ENCODE measurements around the gene ARHGEF26. TPM values are rescaled to one million over a fixed set of nuclear protein-coding genes. Genes with fewer than 3 reads are reported as not detected.

Gene ARHGEF26
- total and polyA plus RNA-seq, 7 donors = 2.3 to 125 (median 48.4) TPM

DNA sequence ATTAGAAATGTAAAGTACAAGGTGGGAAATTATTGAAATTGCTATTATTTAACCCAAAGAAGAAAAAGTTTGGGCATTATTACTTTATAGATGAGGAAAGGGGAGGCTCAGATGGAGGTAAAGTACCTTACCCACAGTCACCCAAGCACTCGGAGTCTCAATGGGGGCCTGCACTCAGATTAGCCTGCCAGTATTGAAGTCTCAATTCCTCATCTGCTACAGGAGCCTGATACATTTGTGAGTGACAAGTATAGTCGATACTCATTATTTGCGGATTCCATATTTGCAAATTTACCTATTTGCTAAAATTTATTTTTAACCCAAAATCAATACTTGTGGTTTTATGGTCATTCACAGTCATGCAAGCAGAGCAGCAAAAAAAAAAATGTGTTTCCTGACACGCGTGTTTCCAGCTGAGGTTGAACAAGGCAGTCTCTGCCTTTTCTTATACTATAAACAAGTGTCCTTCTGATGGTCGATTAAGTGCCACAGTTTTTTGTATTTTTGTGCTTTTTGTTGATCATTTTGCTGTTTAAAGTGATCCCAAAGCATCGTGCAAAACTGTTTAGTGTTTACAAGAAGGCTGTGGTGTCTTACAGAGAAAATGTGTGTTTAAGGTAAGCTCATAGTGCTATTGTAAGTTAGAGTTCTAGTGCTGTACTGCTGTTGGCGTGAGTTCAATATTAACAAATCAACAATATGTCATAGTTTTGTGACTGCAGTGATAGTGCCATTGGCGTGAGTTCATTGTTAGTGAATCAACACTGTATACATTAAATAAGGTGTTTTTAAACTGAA lies 48.0 kb downstream of the ARHGEF26 start:
- TF ChIP-seq CTCF (IDR thresholded peaks at IDR 0.05) (no peak), POLR2A (IDR thresholded peaks at IDR 0.05) (no peak), EP300 (IDR thresholded peaks at IDR 0.05) (no peak), POLR2AphosphoS5 (IDR thresholded peaks at IDR 0.05) (no peak)
- H3K27ac ChIP-seq = peak overlapping the region in 2 of 4 donors; percentile 25 to 87
- WGBS, 2 donors = 59 to 80% methylated on average over 9 of the region's 9 CpGs
- no peaks in the 10 kb centered on the region for H3K36me3 ChIP-seq
- H3K27me3 ChIP-seq = no peaks in the 10 kb centered on the region
- no peak for DNase-seq
- H3K9me3 ChIP-seq = no peaks in the 10 kb centered on the region
- peaks cover 0 to 94% (median 34%) of the 10 kb centered on the region in 4 donors for H3K4me1 ChIP-seq
- H3K4me3 ChIP-seq = no peak overlapping the region
- intact Hi-C loops (cut with DNase I) = no loop called here

DNA sequence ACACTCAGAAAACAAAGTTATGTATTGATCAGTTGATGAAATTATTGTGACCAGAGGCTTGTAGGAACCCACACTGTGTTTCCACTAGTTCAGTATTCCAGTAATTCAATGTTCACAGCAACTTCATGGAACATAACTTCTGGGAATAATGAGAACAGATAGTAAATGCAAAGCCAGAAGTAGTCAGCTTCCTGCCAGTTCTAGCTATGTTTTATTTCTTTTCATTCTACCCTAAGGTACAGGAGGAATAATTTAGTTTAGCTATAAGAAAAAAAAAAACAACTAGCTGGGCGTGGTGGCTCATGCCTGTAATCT lies 48.6 kb downstream of the ARHGEF26 start:
- Histone ChIP-seq H3K36me3 (no peaks in the 10 kb centered on the region), H3K27ac (peak overlapping the region in 2 of 4 donors; percentile 25 to 87), H3K27me3 (no peaks in the 10 kb centered on the region), H3K9me3 (no peaks in the 10 kb centered on the region), H3K4me3 (no peak overlapping the region), H3K4me1 (peaks cover 0 to 94% (median 35%) of the 10 kb centered on the region in 4 donors)
- DNase-seq = no peak
- intact Hi-C loops (cut with DNase I) = no loop called here
- TF ChIP-seq POLR2AphosphoS5 (IDR thresholded peaks at IDR 0.05) (no peak), EP300 (IDR thresholded peaks at IDR 0.05) (no peak), CTCF (IDR thresholded peaks at IDR 0.05) (no peak), POLR2A (IDR thresholded peaks at IDR 0.05) (no peak)
- WGBS, 2 donors = 79 to 80% methylated on average over 1 of the region's 1 CpG

- Histone ChIP-seq H3K36me3 (no peaks in the 10 kb centered on the region), H3K9me3 (no peaks in the 10 kb centered on the region), H3K27ac (peak overlapping the region in 2 of 4 donors; percentile 25 to 87), H3K4me1 (peaks cover 0 to 94% (median 33%) of the 10 kb centered on the region in 4 donors), H3K27me3 (no peaks in the 10 kb centered on the region), H3K4me3 (no peak overlapping the region)
- DNase-seq = no peak
- intact Hi-C loops (cut with DNase I) = no loop called here
- WGBS, 2 donors = 88 to 92% methylated on average over 1 of the region's 1 CpG
- TF ChIP-seq CTCF (IDR thresholded peaks at IDR 0.05) (no peak), EP300 (IDR thresholded peaks at IDR 0.05) (no peak), POLR2AphosphoS5 (IDR thresholded peaks at IDR 0.05) (no peak), POLR2A (IDR thresholded peaks at IDR 0.05) (no peak)
These were observed 49.1 kb downstream of the ARHGEF26 start for GRCh38 chr3:154170300-154170699.

DNA sequence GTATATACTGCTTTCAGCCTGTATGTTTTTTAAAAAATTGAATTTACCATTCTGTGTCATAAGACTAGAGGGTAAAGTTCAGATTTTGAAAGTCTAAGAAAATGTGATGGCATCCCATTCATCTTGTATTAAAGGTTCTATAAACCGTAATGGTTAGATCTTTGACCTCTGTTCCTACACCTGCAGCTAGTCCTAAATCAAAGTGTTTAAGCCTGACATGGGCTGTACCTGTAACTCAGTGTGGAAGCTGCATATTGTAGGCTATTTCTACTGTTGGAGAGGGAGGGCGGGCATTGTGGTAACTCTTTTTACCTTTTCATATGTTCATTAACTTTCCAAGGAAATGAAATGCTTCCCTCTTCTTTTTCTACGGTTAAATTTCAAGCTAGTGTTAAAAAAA lies 53.9 kb downstream of the ARHGEF26 start:
- Histone ChIP-seq H3K27me3 (no peaks in the 10 kb centered on the region), H3K27ac (peak overlapping the region in 2 of 4 donors; percentile 86 to 87), H3K9me3 (no peaks in the 10 kb centered on the region), H3K4me1 (peaks cover 0 to 86% (median 48%) of the 10 kb centered on the region in 4 donors), H3K4me3 (no peak overlapping the region), H3K36me3 (no peaks in the 10 kb centered on the region)
- WGBS, 2 donors = 28 to 64% methylated on average over 3 of the region's 3 CpGs
- intact Hi-C loops (cut with DNase I) = no loop called here
- TF ChIP-seq POLR2AphosphoS5 (IDR thresholded peaks at IDR 0.05) (no peak), EP300 (IDR thresholded peaks at IDR 0.05) (no peak), POLR2A (IDR thresholded peaks at IDR 0.05) (no peak), CTCF (IDR thresholded peaks at IDR 0.05) (no peak)
- no peak for DNase-seq

Data from sigmoid colon (tissue), 7 donors.